HT-29 (cell line): ENCODE measurements around the gene PRKG1. TPM values are rescaled to one million over a fixed set of nuclear protein-coding genes. Genes with fewer than 3 reads are reported as not detected.

Source experiments
- DNase-seq: peaks from one replicate; pipeline ENCODE4 v3.0.0-alpha.2; 2015; ENCODE audit warnings: low spot score
- total RNA-seq: library from RNA; depleted of rRNA; stranded (reverse); fragments of >200 nt; shearing (Covaris generic); gene quantifications from 2 replicates; pipeline ENCODE4 v1.2.3, GENCODE V29; 2014

PRKG1 gene
- total RNA-seq, 1 experiment from 2014 or later: not detected

GRCh38 chr10:52043811-52044210 is 969.5 kb downstream of the PRKG1 start:
- DNase-seq: no peak

GRCh38 chr10:52048051-52048450 is 973.8 kb downstream of the PRKG1 start:
- no peak for DNase-seq

- DNase-seq: no peak
These were observed 976.3 kb downstream of the PRKG1 start for GRCh38 chr10:52050429-52051047.

DNA sequence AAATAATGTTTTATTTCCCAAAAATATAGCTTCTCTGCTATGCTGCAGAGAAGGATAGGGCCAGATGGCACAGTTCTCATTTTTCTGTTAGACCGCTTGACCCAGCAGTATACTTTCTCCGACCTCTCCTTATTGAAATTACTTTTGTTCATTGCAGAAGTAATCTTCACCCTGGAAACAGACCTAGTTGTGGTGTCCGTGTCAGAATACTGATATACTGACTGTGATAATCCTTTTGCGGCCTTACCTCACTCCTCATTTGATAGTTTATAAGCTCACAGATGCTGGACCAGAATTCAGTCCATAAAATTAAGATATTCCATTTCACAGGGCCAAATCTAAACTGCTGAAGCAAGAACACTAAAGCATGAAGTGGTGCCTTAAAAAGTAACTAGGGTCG is 979.2 kb downstream of the PRKG1 start:
- no peak for DNase-seq

DNA sequence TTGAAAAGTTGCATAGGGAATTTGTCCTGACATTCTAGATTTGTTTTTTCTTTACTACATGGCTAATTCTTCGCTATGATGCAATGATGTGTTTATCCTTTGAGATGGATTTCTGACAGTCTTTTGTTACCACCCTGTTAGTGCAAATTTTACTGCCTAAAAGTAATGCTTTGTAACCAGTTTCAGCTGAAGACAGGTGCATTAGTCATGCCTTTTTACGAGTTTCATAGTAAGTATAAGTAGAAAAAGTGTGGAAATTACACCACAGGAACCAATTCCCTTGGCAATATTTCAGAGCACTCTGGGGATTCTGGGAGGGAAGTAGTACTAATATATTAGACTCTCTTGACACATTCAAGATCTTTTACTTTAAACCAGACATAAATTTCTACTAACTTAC is 982.0 kb downstream of the PRKG1 start:
- no peak for DNase-seq

DNA sequence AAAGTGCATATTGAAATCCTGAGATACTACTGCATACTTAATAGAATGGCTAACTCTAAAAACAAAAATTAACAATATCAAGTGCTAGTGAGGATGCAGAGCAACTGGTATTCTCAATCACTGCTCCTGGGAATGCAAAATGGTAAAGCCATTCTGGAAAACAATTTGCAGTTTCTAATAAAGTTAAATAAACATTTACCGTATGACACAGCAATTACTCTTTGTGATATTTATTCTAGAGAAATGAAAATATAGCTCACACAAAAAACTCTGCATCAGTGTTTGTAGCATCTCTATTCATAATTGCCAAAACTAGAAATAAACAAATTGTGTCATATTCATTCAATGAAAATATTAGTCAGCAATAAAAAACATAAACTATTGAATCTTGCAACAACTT is 984.8 kb downstream of the PRKG1 start:
- DNase-seq: no peak

DNA sequence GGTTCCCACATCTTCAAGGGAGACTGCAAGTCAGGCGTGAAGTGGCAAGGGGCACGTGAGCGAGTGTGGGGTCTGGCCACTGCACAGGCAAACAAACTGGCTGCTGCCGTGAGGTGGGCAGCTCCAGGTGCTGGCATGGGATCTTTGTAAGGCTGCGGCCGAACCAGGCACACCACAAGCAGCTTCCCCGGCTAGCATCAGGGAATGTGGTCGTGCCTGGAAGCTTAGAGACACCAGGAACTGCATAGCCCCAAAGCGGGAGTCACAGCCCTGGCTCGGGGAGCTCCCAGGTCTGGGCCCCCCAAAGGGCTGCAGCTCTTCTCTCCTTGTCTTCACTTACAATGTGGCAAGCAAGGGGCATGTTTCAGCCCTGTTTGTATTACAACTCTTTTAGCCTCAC is 988.9 kb downstream of the PRKG1 start:
- DNase-seq: no peak

GRCh38 chr10:52064084-52064845 is 990.0 kb downstream of the PRKG1 start:
- DNase-seq: no peak

DNA sequence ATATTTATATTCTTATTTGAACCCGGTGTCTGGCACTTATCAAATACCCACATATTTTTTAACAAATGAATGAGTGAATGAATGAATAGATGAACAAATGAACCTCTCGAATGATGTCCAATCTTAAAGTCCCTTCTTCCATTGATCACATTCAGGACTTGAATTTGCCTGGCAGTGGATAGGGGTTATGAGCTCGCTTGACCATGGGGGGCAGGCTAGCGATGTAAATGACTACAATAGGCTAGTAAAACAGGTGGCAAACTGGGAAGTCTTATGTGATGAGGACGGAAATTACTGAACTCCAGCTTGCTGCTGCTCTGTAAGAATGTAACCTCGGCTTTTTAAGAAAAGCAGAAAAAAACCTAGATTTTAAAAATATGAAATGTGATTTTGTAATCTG is 992.1 kb downstream of the PRKG1 start:
- peak; percentile 17 for DNase-seq

- DNase-seq: no peak
These were observed 994.2 kb downstream of the PRKG1 start for GRCh38 chr10:52068485-52068884.

- no peak for DNase-seq
These were observed 997.5 kb downstream of the PRKG1 start for GRCh38 chr10:52071814-52072213.

DNA sequence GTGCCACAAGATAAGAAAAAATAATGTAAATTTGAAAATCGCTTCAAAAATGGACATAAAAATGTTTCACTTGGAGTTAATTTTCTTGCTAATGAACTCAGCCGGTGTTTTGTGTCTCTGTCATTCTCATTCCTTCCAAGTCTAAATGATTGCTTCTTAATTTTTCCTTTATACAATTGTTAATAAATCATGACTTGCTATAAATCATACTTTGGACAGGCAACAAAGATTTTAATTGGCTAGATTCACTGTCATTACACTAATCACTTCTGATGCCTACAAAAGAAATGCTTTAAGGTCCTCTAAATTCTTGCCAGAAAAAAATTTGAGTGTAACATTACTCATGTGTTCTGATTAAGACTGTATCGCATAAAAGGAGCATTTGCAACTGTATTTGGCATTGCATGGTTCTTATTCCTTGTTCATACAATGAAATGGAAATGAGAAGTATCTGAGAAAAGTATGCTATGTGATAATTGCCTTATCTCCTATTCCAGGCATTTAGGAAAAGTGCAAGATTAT is 1000.3 kb downstream of the PRKG1 start:
- DNase-seq: no peak

DNA sequence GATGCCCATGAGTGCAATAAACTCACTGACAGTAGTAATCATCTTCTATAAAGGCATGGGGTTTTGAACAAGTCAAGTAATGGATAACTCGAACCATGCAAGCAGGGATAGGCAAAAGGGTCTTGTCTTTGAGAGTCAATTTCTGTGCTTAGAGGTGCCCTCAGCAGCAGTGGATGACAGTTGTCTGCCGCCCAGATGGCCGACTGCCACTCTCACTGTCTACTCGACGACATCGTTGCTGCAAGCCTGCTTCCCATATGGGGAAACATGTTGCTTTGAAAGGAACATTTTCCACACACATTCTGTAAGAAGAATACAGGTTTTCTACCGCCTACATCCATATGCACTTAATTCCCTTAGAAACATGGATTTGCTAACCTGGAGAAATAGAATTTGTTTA is 1003.5 kb downstream of the PRKG1 start:
- no peak for DNase-seq

DNA sequence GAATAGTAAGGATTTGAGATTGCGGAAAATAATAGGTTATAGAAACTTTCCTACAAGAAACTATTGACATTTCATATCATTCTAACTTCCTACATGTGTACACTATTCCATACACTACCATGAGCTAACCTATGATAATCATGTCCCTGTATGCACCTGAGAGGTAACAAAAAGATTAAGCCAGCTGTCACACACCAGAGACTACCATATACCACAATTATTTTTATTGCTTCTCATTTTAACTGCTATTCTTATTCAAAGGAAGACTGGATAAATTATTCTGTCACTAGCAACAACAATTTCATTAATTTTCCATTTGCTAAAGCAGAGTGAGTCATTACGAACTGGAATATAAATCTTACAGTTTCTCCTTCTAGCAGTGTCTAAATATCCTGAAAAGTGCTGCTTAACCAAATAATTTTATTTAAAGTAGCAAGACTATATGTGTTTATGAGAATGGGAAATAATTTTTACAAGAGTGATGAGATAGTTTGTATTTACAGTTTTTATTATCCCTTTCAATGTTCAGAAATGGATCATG is 1004.2 kb downstream of the PRKG1 start:
- DNase-seq: no peak

DNA sequence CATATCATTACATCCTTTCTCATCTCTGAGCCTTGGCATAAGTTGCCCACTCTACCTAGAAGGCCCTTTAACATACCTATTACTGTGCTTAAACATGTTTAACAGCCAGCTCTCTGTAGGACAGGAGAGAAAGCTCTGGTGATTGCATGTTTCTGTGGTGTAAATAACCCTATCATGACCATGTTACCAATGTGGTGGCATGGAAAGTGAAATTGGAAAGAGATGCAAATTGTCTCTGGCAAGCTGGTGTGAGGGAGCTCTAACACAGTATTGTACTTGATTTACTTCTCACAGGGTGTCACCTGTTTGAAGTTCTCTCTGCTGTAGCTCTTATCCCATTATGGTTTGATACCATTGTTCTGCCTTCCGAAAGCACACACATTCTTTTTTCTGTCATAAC is 1008.0 kb downstream of the PRKG1 start:
- DNase-seq: no peak

DNA sequence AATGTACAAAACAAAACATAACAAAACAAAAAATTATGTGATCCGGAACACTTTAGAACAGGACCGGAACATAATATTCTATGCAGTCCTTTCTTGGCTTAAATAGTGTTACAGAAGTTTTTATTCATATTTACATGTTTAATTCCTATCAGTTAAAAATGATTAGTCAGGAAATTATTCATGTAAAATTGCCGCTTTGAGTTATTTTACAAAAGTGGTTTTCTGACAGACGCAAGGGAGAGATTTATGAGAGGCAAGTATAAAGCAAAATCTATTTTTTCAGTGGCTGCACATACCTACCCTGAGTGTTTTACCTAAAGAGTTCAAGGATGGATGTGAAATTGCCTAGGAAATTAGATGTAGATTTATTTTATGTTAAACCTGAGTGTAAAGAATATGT is 1009.1 kb downstream of the PRKG1 start:
- DNase-seq: no peak

DNA sequence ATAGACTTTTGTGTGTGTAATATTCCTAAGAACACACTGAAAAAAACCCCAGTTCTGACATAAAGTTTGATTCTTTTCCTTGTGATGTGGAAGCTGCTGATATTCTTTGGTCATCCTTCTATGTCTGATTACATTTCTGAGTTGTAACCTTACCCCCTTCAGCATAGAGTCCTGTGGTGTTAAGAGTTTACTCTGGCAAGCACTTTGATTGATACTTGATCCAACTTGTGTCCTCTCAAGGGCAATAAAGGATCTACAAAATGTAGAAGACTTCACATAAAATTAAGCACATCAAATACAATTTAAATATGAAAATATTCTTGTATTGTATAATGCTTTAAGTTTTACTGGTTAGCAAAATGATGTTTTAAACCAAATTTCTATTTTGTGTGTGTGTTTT is 1018.1 kb downstream of the PRKG1 start:
- DNase-seq: no peak

GRCh38 chr10:52098130-52098529 is 1023.8 kb downstream of the PRKG1 start:
- DNase-seq: no peak

DNA sequence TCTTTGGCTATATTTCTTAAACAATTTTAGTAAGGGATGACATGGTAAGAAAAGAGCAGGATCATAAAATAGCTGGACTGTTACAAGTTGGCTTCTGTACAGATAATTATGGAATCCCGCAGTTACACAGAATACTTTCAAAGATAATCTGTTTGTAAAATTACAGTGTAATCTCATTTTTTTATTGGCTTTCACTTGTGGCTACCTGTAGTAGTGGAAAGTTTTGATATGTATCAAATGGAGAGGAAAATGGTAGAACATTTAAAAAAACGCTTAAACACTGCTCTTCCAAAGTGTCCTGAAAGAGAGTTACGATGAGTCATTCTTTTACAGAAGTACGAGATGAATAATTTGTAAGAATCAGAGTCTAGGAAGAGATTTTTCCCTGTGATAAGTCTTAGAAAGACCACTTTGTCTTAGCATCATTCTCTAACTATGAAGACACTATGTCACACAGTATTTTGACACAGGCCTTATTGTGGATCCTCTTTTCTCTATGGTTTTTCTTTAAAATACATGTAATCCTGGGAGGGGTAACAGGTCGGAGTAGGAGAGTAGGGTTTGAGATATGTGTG is 1024.8 kb downstream of the PRKG1 start:
- no peak for DNase-seq

- DNase-seq: no peak
These were observed 1025.8 kb downstream of the PRKG1 start for GRCh38 chr10:52100011-52100547.

GRCh38 chr10:52105301-52105700 is 1031.0 kb downstream of the PRKG1 start:
- DNase-seq: no peak

- no peak for DNase-seq
These were observed 1031.7 kb downstream of the PRKG1 start for GRCh38 chr10:52106011-52106410.
